ENCODE results near the gene ARHGEF3. TPM values are rescaled to one million over a fixed set of nuclear protein-coding genes. Genes with fewer than 3 reads are reported as not detected.

Gene ARHGEF3
- total RNA-seq, 4 donors from 2014 or later = 13.3 to 28.5 (median 19.1) TPM

DNA sequence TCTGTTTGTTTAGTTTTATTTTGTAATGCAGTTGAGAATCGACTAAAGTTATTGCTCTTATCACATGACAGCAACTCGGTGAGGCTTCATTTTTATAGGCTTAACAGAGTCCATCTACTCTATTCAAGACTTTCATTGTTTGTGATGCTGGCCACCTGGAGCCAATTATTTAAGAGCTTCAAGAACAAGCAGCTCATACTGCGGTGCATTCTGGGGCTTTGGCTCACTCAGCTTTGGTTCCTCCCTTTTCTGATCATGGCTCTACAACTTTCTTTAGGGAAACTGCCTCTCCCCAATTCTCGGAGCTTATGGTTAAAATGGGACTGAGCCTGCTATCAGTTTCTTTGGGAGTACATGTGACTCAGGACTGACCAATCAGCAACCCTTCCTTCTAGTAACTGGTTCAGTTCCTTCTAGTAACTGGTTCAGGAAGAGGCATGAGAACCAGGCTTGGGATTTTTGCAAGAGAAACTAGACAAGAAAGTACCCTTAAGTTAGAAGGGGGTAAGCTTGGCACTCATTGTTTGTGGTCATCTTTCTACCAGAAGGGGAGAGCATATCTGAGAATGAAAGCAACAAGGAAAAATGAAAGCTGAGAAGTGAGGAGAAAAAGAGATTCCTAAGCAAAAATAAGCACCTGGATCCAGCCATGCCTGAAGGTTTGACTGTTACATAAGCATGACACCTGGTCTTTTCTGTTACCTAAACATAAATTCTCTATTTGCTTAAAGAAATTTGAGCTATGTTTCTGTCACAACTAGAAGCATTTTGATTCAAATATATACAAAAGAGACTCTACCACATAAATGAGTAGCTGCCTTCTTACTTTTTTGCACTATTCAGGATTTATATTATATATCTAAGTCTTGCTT is 24.1 kb upstream of the ARHGEF3 start:
- 29 to 30% methylated on average over 4 of the region's 4 CpGs for WGBS, 2 donors
- intact Hi-C loops (cut with DNase I; ENCODE audit: low total_unique reads) = no loop called here
- DNase-seq (ENCODE audit: low spot score in 2 of 2) = no peak
- no peak overlapping the region for H3K4me3 ChIP-seq (ENCODE audit: low read depth, poor library complexity, severe bottlenecking)
- TF ChIP-seq POLR2A (IDR thresholded peaks at IDR 0.05) (no peak), CTCF (IDR thresholded peaks at IDR 0.05) (no peak)

DNA sequence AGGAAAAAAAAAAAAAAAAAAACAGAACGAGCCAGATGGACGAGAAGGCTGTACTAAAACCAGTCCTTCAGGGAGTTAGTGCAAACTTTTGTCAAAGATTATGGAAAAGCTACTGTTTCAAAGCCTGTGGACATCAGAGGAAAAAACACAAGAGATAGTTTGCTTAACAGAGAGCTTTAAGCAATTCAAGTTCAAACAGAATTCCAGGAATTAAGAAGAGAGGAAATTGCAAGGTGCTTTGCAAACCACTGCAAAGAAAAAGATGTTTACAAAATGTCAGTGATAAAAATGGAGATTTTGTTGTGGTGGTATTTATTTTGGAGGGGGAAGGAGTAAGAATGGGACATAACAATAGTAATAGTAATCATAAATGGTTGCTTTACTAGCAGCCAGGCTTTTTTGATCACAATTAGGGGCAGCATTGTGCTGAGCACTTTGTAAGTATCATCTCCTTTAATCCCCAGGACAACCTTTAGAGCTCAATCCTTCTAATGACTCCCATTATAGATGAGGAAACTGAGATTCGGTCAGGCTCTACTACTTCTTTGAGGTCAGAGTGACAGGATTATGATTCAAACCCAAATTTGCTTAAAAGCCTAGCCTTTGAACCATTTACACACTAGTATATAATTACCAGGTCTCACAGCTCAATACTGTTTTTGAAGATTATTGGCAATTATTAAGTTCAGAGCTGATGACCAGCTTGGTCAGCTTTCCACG is 22.4 kb upstream of the ARHGEF3 start:
- 46 to 48% methylated on average over 4 of the region's 4 CpGs for WGBS, 2 donors
- TF ChIP-seq CTCF (IDR thresholded peaks at IDR 0.05) = no peak
- no peak for TF ChIP-seq POLR2A (IDR thresholded peaks at IDR 0.05)
- DNase-seq (ENCODE audit: low spot score in 2 of 2) = no peak
- intact Hi-C loops (cut with DNase I; ENCODE audit: low total_unique reads) = no loop called here
- H3K4me3 ChIP-seq (ENCODE audit: low read depth, poor library complexity, severe bottlenecking) = no peak overlapping the region

- intact Hi-C loops (cut with DNase I; ENCODE audit: low total_unique reads) = no loop called here
- DNase-seq (ENCODE audit: low spot score in 2 of 2) = no peak
These were observed 21.7 kb upstream of the ARHGEF3 start for GRCh38 chr3:56823421-56823926.

DNA sequence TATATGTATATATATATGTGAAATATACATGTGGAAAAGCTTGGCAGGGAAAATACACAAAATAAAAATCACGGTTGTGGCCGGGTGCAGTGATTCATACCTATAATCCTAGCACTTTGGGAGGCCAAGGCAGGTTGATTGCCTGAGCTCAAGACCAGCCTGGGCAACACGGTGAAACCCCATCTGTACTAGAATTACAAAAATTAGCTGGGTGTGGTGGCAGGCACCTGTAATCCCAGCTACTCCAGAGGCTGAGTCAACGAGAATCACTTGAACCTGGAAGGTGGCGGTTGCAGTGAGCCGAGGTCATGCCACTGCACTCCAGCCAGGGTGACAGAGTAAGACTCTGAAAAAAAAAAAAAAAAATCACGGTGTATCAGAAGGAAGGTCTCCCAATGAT is 20.8 kb upstream of the ARHGEF3 start:
- TF ChIP-seq CTCF (IDR thresholded peaks at IDR 0.05) (no peak), POLR2A (IDR thresholded peaks at IDR 0.05) (no peak)
- DNase-seq (ENCODE audit: low spot score in 2 of 2) = no peak
- 64 to 67% methylated on average over 7 of the region's 7 CpGs for WGBS, 2 donors
- H3K4me3 ChIP-seq (ENCODE audit: low read depth, poor library complexity, severe bottlenecking) = no peak overlapping the region
- intact Hi-C loops (cut with DNase I; ENCODE audit: low total_unique reads) = no loop called here

More at GRCh38 chr3:56823421-56823926, 21.7 kb upstream of the ARHGEF3 start:
- TF ChIP-seq CTCF (IDR thresholded peaks at IDR 0.05) (no peak), POLR2A (IDR thresholded peaks at IDR 0.05) (no peak)
- no peak overlapping the region for H3K4me3 ChIP-seq (ENCODE audit: low read depth, poor library complexity, severe bottlenecking)

GRCh38 chr3:56819016-56819809 is 17.5 kb upstream of the ARHGEF3 start:
- no peak overlapping the region for H3K4me3 ChIP-seq (ENCODE audit: low read depth, poor library complexity, severe bottlenecking)
- 90 to 95% methylated on average over 2 of the region's 2 CpGs for WGBS, 2 donors
- intact Hi-C loops (cut with DNase I; ENCODE audit: low total_unique reads) = no loop called here
- no peak for DNase-seq (ENCODE audit: low spot score in 2 of 2)
- TF ChIP-seq CTCF (IDR thresholded peaks at IDR 0.05) = no peak
- TF ChIP-seq POLR2A (IDR thresholded peaks at IDR 0.05) = no peak

Measured in lower leg skin (tissue), 4 donors.